T-helper 1 cell (primary cell): Measurements from ENCODE around the gene TRIM7.
A peak's percentile ranks its signal among the peaks of the same experiment; 100 is the strongest.
"Not testable (repeated sequence)": the region's sequence is repeated elsewhere in the genome, so short reads cannot be mapped to it uniquely, and the experiment has no call there.

Experiments
- DNase-seq, 5 donors: peaks; one replicate each; pipeline ENCODE4 v3.0.0-alpha.2; 2012 to 2020

TRIM7 gene

DNA sequence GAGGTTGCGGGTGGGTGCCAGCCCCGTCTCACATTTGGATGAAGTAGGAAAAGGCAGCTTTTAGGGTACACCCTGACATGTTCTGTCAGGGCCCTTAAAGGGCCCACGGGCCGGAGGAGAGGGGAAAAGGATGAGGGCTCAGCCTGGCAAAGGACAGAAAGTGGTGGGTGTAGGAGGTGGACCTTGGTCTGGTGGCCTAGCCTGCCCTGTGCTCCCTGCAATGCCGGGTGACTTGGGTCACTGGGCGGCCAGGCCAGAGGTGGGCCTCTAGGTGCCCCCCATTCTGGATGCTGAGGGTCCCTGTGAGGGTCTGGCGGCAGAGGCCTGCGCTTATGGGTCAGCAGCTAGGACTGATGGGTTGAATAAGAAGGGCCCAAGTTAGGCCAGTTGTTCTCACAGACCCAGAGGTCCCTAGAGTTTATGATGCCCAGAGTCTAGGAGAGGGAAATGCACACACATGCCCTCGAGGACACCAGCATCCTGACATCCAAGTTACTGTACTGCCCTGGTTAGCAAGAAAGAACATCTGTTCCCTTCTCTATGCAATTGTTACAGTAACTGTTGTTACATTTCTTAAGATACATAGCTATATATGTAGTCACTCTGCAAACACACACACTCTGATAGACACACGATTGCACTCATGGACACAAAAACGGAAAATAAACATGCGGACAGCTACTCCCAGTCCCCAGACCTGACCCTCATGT is 12.5 kb downstream of the TRIM7 start:
- DNase-seq: no peak

DNA sequence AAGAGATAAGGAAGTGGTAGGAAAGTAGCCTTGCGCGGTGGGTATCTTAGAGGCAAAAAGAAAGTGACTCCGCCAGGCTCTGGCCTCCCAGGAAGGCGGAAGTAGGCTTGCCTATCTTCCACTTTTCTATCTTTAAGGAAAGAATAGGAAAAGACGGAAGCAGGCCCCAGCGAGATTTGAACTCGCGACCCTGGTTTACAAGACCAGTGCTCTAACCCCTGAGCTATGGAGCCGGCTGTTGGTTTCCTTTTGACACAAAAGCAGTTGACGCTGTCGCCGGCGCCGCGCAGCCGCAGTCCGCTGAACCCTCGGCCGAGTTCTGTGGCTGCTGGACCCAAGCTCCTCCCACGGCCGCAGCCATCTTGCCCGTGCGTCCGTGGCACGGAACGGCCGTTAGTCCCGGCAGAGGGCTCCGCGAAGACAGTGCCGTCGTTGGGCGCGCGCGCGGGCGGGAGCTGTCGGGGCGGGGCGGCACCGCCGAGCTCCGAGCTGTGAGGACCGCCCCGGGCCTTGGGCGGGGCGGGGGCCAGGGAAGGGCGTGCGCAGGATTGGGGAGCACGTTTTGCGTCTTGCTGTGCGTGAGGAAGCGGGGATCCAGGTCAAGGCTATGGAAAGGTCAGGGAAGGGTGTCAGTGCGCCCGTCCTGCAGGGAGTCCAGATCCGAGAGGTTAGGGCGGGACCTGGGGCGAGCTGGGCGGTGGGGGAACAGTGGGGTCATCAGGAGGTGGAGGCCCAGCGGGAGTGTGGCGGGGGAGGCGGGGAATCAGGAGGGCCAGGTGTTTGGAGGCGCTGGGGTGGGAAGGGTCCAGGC is 13.3 kb downstream of the TRIM7 start:
- peak; percentile 89 to 96 (median 92) for DNase-seq

DNA sequence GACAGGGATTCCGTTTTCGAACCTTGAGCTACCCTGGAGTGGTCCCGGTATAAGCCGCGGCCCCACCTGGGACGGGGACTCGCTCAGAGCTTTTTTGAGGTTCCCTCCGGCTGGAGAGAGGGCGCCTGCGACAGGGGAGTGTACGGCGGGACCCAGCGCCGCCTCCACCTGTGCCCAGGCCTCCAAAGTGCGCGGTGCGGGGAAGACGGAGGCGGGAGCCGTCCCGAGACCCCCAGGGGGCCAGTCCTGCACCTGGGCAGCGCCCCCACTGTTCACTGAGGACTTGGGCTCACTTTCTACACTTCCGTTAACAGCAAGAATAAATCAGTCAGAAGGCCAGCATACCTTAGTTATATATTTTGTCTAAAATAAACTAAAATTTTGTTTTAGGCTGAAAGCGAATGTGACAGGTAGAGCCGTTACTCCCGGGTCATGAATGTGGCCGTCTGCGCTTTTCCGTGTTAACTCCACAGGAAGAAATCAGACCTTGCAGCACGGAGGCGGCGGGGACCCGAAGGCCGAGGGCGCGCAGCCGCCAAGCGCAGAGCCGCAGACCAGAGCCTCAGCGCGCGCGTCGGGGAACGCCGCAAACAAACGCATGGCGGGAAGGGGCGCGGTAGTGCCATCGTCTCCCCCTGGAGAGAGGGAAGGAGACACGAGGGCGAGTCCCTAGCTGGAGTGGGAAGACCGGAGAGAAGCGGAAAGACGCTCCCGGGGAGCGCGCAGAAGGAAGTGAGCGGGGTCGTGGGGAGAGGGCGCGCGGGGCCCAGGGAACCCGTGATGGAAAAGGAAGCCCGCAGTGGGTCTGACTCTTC is 14.1 kb downstream of the TRIM7 start:
- DNase-seq: peak in 4 of 5 donors; percentile 35 to 64 (median 44)

DNA sequence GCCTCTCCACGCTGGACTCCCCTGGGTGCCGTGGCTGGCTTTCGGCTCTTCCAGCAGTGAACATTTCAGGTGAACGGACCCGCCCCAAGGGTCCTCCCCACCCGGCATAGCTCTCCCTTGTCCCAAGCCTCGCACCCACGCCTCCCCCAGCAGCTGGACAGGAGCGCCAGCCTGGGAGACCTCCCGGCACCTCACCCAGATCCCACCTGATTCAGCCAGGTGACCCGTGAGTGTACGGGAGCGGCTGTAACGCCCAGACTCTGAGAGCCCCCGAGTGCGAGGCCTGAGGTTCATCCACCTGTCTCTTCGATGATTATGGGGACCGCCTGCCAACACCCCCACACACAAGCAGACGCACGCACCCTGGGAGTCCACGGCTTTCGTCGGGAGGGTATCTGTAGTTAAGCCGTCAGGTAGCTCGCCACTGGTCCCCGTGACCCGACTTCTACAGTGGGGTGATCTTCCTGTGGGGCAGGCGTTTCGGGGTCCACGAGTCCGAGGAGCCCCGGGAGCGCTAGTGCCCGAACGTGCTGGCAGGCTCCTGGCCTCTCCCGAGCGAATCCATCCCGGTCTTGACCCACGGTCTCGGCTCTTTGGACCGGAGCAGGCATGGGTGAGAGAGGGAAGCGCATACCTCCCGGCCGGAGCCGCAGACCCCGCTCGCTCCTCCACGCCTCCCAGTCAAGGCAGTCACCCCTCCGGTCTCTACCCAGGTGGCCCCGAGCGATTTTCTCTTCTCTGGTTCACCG is 14.9 kb downstream of the TRIM7 start:
- DNase-seq: peak in 3 of 5 donors; percentile 26 to 34 (median 34)

DNA sequence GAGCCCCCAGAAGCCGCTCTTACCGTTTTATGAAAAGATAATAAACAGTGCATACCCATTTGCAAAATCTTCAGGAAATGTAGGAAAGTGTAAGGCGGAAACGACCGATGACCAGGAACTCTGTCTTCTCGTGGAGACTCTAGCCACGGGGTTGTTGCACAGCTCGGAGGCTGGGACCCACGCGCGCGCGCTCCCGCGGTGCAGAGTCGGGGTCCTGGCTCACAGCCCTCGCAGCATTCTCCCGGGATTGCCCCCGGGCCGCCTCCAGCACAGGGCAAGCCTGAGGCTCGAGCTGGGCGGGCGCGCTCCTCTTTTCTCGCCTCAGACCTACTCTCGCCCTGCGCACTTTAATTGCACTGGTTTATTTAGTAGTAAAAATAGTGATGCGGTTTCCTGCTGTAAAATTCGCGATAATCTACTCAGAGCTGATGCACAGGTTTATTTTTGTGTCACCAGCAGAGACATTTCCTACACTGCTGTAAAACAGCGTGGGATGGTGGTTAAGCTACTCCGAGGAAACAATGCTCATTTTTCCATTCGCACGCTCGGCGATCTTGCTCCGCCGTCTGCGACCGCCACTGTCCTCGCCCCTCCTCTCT is 15.5 kb downstream of the TRIM7 start:
- DNase-seq: peak in 4 of 5 donors; percentile 36 to 54 (median 50)

DNA sequence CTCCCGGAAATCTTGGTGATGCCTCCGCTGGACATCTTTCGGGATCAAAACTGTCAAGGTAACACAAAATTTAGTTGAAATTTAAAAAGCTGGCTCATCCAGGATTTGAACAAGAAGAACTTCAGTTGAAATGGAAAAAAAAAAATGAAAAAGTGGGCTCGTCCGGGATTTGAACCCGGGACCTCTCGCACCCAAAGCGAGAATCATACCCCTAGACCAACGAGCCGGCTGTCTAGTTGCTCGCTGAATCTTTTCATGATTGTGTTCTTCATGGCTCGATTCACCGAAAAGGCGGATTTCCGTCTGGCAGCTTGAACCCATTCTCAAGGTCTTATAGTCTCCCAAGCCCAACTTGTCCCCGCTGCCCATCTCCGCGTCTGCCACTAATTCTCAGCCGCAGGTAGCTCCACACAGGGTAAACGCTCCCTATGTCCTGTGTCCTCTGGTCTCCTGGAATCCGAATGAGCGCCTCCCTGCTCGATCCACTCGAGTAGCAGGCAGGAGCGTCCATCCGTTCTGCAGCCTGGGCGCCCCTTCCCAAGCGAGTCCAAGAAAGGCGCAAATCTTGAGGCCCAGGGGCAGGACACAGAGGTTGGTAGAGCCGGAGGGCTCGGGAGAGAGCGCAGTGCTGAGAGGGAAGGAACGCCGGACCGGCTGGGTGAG is 16.2 kb downstream of the TRIM7 start:
- DNase-seq: peak in 4 of 5 donors; percentile 57 to 83 (median 70)

DNA sequence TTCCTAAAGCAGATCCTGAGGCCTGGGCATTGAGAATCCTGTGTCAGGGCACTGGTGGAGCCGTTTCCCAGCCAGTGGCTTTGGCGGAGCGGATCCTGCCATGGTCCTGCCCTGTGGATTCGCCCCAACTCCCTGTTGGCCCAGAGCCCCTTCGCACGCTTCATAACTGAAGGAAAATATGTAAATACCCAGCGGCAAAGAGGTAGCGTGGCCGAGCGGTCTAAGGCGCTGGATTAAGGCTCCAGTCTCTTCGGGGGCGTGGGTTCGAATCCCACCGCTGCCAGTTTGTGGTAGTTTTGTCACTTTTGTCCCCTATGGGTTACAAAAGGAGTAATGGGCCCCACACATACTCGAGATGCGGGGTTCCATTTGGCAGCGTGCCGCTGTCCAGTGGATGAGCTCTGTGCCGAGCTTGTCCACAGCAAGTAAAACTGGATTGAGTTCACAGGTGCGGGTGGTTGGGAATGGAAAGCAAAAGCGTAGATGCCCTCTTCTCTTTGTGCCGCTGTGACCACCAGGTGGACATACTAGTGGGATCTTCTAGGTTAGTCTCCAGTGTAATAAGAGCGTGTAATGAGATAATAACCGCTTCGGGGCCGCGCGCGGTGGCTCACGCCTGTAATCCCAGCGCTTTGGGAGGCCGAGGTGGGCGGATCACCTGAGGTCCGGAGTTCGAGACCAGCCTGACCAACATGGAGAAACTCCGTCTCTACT is 17.3 kb downstream of the TRIM7 start:
- peak in 2 of 5 donors; percentile 32 to 59 for DNase-seq

DNA sequence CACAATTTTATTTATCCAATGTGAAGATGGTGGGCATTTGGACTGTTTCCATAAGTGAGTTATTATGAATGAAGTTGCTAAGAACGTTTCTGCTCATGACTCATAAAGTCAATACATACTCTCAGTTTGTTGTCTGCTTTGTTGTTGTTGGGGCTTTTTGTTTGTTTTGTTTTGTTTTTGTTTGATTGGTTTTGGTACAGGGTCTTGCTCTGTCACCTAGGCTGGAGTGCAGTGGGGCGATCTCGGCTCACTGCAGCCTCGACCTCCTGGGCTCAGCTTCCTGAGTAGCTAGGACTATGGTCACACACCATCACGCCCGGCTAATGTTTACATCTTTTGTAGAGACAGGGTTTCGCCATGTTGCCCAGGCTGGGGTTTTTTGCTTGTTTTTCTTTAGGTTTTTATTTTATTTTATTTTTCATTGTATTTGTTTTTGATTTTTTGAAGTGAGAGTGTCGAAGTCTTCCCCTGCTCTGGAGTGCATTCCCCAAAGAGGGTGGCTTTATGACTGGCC is 18.0 kb downstream of the TRIM7 start:
- DNase-seq: no peak

DNA sequence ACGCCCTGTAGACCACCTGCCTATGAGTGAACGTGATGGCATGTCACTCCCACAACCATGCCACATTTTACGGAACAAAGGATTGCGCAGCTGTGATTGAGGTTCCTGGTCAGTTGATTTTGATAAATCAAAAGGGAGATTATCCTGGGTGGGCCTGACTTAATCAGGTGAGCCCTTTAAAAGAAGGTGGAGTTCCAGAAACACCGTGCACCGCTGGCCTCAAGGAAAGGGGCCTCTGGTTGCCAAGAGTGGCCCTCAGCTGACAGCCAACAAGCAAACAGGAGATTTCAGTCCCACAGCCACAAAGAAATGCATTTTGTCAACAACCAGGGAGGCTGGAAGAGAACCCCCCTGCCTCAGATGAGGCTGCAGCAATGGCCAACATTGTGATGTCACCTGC is 19.0 kb downstream of the TRIM7 start:
- DNase-seq: no peak

DNA sequence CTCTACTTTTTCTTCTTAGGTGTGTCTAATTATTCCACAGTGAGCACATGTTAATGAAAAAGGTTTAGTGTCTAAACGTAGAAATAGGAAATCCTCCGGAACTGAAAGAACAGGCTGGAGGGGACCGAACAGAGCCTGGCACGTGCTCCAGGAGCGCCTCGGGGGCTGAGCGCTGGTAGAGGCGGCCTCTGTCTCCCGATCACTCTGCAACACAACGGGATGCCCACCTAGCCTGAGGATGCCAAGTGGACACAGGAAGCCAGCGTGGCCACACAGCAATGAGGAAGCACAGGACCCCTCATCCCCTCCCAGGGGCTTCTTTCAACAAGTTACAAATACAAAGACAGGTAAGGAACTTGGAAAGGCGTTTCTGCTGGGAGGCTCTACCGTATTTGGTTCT is 19.4 kb downstream of the TRIM7 start:
- DNase-seq: no peak

DNA sequence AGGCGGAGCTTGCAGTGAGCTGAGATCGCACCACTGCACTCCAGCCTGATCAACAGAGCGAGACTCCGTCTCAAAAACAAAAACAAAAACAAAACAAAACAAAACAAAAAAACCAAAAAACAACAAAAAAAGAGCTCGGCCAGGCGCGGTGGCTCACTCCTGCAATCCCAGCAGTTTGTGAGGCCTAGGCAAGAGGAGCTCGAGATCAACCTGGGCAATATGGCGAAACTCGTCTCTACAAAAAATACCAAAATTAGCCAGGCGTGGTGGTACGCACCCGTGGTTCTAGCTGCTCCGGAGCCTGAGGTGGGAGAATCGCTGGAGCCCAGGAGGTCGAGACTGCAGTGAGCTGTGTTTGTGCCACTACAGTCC is 20.2 kb downstream of the TRIM7 start:
- no peak for DNase-seq

DNA sequence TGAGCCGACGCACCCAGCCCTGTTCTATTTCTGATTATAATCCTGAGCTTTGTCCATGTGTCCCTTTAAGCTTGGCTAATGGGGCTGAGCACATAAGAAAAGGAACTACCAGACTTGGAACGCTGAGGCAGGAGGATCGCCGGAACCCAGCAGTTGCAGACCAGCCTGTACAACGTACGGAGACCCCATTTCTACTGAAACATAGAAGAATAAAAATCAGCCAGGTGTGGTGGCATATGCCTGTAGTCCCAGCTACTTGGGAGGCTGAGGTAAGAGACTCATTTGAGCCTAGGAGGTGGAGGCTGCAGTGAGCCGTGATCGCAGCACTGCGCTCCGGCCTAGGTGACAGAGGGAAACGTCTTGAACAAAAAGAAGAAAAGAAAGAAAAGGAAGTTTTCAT is 22.3 kb downstream of the TRIM7 start:
- no peak for DNase-seq

DNA sequence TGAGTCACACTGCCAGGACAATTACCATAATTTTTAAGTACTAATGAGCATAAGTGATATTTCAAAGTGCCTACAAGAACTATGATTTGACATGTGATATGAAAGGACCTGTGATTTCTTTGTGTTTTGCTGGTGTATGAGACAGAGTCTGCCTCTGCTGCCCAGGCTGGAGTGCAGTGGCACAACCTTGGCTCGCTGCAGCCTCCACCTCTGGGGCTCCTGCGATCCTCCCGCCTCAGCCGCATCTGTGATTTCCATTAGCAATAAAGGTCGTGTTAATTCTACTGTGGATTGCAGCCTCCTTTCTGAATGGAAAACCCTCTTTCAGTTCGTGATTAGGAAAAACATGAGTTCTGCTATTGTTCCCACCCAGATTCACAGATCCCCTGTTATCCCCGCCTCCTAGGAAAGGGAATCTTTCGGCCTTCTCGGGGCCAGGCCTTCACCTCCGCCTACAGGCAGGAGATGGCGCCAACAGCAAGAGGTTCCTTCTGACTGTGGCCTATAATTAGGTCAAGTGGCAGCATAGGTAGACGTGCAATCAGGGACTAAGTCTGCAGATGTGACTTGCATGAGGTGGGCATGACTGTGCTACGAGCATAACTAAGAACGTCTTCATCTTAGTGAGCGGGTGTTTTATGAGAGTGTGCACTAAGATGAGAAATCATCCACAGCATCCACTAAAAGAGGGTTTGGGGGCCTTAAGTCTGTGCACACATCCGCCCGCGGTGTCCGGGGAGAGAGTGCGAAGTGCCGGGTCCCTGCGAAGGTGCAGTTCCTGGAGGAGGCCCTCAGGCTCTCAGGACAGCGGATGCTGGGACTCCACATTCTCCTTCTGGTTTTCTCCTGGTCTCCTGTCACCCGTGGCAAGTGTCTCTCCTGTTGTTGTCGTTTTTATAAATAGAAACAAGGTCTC is 23.1 kb downstream of the TRIM7 start:
- DNase-seq: peak in 4 of 5 donors; percentile 47 to 68 (median 54)

DNA sequence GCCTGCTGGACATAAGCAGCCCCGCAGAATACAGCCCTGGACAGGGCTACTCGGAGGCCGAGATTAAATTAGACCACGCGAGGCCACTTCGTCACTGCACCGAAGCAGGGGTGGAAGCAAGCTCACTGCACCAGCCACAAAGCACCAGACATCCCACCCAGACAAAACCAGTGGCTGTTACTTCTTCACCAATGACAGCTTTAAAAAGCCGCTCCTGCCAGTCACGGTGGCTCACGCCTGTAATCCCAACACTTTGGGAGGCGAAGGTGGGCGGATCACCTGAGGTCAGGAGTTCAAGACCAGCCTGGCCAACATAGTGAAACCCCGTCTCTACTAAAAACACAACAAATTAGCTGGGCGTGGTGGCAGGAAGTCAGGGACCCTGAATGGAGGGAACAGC is 27.4 kb downstream of the TRIM7 start:
- not testable (repeated sequence) for DNase-seq

DNA sequence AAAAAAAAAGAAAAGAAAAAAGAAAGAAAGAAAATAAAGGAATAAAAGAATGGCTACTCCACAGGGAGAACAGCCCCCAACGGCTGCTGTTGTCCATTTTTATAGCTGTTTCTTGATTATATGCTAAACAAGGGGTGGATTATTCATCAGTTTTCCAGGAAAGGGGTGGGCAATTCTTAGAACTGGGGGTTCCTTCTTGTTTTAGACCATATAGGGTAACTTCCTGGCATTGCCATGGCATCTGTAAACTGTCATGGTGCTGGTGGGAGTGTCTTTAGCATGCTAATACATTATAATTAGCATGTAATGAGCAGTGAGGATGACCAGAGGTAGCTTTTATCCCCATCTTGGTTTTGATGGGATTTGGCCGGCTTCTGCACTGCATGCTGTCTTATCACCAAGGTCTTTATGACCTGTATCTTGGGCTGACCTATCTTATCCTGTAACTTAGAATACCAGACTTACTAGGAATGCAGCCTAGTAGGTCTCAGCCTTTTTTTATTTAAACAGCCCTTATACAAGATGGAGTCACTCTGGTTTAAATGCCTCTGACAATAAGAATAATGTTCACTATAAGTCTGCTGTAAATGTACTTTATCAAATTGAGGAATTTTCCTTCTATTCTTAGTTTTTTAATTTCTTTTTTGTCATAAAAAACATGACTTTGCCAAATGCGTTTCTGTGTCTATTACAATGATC is 28.6 kb downstream of the TRIM7 start:
- DNase-seq: peak in 1 of 5 donors; percentile 14

DNA sequence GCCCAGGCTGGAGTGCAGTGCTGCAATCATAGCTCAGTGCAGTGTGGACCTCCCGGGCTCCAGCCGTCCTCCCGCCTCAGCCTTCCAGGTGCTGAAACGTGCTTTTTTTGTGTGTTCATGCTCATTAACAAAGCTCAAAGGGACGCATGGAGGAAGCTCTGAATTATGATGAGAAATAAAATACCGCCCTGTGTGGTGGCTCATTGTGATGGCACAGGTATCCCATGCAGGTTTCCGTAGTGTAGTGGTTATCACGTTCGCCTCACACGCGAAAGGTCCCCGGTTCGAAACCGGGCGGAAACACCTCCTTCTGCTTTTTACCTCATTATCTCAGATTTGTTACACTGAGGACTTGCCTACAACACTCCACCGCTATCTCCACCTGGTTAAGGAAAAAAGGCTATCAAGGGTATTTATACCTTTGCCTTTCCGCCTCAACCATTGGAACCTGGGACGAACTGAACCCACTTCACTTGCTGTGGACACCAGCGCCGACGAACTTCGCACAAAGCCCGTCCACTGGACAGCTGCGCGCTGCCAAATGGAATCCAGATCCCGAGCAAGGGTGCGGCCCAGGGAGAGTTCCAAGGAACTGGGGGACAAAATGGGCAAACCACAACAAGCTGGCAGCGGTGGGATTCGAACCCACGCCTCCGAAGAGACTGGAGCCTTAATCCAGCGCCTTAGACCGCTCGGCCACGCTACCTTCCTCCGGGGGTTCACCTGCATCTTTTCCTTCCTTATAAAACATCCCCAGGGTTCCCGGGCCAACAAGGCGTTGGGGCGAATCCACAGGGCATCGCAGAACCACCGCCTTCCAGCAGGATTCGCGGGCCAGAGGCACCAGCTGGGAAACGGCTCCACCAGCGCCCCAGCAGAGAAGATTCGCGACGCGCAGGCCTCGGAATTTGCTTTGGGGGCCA is 31.3 kb downstream of the TRIM7 start:
- peak in 2 of 5 donors; percentile 41 to 80 for DNase-seq

DNA sequence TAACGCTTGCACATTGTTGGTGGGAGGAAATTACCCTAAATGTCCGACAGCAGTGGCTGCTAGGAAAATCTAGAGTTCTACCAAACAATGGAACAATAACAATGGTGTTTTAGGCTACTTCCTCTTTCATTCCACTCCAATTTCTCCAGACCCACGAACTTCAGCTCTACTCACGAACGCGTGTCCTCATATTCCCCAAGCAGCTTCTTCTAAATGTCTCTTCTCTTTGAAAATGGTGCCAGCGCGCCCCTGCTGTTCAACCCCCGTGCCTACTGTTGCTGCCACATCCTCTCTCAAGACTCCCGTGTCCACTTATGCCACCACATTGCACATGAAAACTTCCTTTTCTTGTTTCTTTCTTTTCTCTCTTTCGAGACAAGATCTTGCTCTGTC is 32.0 kb downstream of the TRIM7 start:
- peak in 1 of 5 donors; percentile 62 for DNase-seq

DNA sequence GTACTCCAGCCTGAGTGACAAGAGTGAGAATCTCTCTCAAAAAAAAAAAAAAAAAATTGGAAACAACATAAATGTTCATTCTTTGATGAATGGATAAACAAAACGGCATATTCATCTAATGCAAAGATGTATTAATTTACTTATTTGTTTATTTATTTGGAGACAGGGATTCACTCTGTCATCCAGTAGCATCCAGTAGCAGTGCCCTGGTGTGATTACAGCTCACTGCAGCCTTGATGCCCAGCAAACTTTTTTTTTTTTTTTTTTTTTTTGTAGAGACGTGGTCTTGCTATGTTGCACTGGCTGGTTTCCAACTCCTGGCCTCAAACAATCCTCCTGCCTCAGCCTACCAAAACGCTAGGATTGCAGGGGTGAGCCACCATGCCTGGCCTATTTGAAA is 33.2 kb downstream of the TRIM7 start:
- DNase-seq: no peak
